PC-9 (cell line): ENCODE measurements around the gene ETS2. TPM values are rescaled to one million over a fixed set of nuclear protein-coding genes. Genes with fewer than 3 reads are reported as not detected.
A peak's percentile ranks its signal among the peaks of the same experiment; 100 is the strongest.

Experiments used
- BruUV-seq: library from RNA; stranded (reverse); fragments of 400-500 nt; replicated peaks from 2 replicates; lab custom pipeline; 2021; lab: Mats Ljungman, UMichigan
- CTCF ChIA-PET: fragments of 300-600 bp; sonication (Branson Sonifier 250); formaldehyde crosslinking; loops from one replicate; lab custom pipeline; 2022; ENCODE audit warnings: antibody characterized with exemption; lab: Charles Lee
- POLR2A ChIA-PET: fragments of 300-600 bp; sonication (Branson Sonifier 250); formaldehyde crosslinking; loops from one replicate; lab custom pipeline; 2022; ENCODE audit warnings: antibody characterized with exemption; ENCODE audit not compliant: unreplicated experiment; lab: Charles Lee
- DNase-seq, 2 experiments: peaks; one replicate each; pipeline versions ENCODE4 v3.0.0 to v3.0.0-alpha.2; 2015 to 2022; ENCODE audit warnings: mixed read lengths in 1 of 2
- H2AFZ ChIP-seq: fragments of 200-600 bp; sonication (generic); 2 replicates; pipeline ENCODE4 v1.8.1; 2017; ENCODE audit warnings: antibody characterized with exemption
- H3F3A ChIP-seq: fragments of 200-600 bp; sonication (generic); 2 replicates; pipeline ENCODE4 v1.8.1; 2017; ENCODE audit warnings: antibody characterized with exemption, mild to moderate bottlenecking, low read depth; ENCODE audit not compliant: insufficient read depth
- H3K27ac ChIP-seq: fragments of 200-600 bp; sonication (generic); 2 replicates; pipeline ENCODE4 v1.6.1; 2016; ENCODE audit warnings: mixed run types
- H3K27me3 ChIP-seq: fragments of 200-600 bp; sonication (generic); 2 replicates; pipeline ENCODE4 v1.6.1; 2016; ENCODE audit warnings: low read depth, mixed run types; ENCODE audit not compliant: insufficient read depth
- H3K36me3 ChIP-seq: fragments of 200-600 bp; sonication (generic); 2 replicates; pipeline ENCODE4 v1.6.1; 2016; ENCODE audit warnings: low read depth, mixed run types
- H3K4me1 ChIP-seq: fragments of 200-600 bp; sonication (generic); replicated peaks from 2 replicates; pipeline ENCODE4 v1.6.1; 2016; ENCODE audit warnings: mixed run types; ENCODE audit not compliant: insufficient read depth
- H3K4me2 ChIP-seq: fragments of 200-600 bp; sonication (generic); 2 replicates; pipeline ENCODE4 v1.6.1; 2017; ENCODE audit warnings: mixed run types
- H3K4me3 ChIP-seq: fragments of 200-600 bp; sonication (generic); 2 replicates; pipeline ENCODE4 v1.6.1; 2016; ENCODE audit warnings: mixed run types
- H3K79me2 ChIP-seq: fragments of 200-600 bp; sonication (generic); 2 replicates; pipeline ENCODE4 v1.6.1; 2017; ENCODE audit warnings: low read depth, mixed run types
- H3K9me2 ChIP-seq: fragments of 200-600 bp; sonication (generic); 2 replicates; pipeline ENCODE4 v1.8.1; 2017; ENCODE audit warnings: mild to moderate bottlenecking; ENCODE audit not compliant: insufficient read depth
- H3K9me3 ChIP-seq: fragments of 200-600 bp; sonication (generic); 2 replicates; pipeline ENCODE4 v1.8.1; 2016; ENCODE audit warnings: low read depth; ENCODE audit not compliant: insufficient read depth
- H4K20me1 ChIP-seq: fragments of 200-600 bp; sonication (generic); 2 replicates; pipeline ENCODE4 v1.8.1; 2017; ENCODE audit not compliant: insufficient read depth
- EZH2 ChIP-seq: fragments of 200-600 bp; sonication (generic); IDR thresholded peaks from 2 replicates; pipeline ENCODE4 v1.8.0; 2017; ENCODE audit warnings: antibody characterized with exemption, low read depth
- intact Hi-C: fragments of 100-400 bp; cut with micrococcal nuclease; formaldehyde crosslinking; loops from one replicate; pipeline ENCODE4 v1.10.0; 2022; ENCODE audit not compliant: unreplicated experiment
- total RNA-seq: library from RNA; stranded (reverse); gene quantifications from 2 replicates; pipeline ENCODE4 v1.2.3, GENCODE V29; 2021
- TF ChIP-seq, protein P1 (sequence below): fragments of 200-600 bp; sonication (generic); conservative IDR thresholded peaks from 2 replicates; pipeline ENCODE4 v1.6.1; 2017; ENCODE audit warnings: mixed run types, antibody characterized with exemption, mild to moderate bottlenecking, moderate library complexity

The ETS2 gene
- total RNA-seq, 1 experiment from 2014 or later, result 20.4 TPM

DNA sequence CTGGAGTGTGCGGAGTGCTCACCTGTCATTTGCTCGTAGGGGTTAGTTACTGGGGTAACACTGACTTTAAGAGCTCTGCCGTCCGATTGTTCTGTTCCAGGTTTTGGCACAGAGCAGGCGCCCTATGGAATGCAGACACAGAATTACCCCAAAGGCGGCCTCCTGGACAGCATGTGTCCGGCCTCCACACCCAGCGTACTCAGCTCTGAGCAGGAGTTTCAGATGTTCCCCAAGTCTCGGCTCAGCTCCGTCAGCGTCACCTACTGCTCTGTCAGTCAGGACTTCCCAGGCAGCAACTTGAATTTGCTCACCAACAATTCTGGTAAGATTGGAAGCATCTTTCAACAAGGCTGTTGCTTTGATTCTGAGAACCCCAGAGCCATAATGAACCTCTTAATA, 12.6 kb downstream of the ETS2 start:
- peaks cover 26% of the 10 kb centered on the region for H3K4me1 ChIP-seq

DNA sequence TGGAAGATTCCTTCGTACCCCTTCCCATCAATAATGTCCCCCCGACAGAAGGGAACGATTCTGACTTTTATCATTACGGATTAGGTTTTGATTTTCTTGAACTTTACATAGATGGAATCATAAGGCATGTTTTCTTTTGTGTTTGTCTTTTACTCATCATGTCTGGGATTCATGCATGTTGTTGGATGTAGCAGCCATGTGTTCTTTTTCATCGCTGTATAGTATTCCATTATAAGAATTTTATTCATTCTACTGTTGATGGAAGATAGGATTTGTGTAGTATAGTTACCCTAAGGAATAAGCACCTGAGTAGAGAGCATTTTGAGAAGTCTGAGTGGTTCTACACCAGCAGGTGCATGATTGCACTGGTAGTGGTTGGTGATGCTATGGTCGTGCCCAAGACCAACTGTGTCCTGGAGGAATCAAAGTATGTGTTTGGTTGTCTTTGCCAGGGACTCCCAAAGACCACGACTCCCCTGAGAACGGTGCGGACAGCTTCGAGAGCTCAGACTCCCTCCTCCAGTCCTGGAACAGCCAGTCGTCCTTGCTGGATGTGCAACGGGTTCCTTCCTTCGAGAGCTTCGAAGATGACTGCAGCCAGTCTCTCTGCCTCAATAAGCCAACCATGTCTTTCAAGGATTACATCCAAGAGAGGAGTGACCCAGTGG, 13.5 kb downstream of the ETS2 start:
- BruUV-seq, result TSS peak; percentile 90
- peaks cover 34% of the 10 kb centered on the region for H3K36me3 ChIP-seq
- no peaks in the 10 kb centered on the region for H3K9me3 ChIP-seq
- intact Hi-C loops, result loop anchor here (1.0 kb wide), 2 partner anchors 14 to 91 kb away; partner anchors contain the start of gene ETS2
- H3K27me3 ChIP-seq, result no peaks in the 10 kb centered on the region
- peak overlapping the region; percentile 70 for H3K4me2 ChIP-seq
- H3K79me2 ChIP-seq, result peaks cover 14% of the 10 kb centered on the region
- ChIA-PET POLR2A (interaction anchor here (0.6 to 1.5 kb wide), 2 partner anchors 12 to 15 kb away, joined by 4 to 48 read pairs; no protein-coding TSS in a partner anchor), CTCF (no interaction called here)
- peaks cover 26% of the 10 kb centered on the region for H3K4me1 ChIP-seq
- H3K4me3 ChIP-seq, result peak overlapping the region; percentile 16; the same call in 1 of the 2 replicates
- H3F3A ChIP-seq, result peaks cover 33% of the 10 kb centered on the region
- DNase-seq, result no peak
- H2AFZ ChIP-seq, result no peak overlapping the region
- peak overlapping the region; percentile 91 for H3K27ac ChIP-seq
- H3K9me2 ChIP-seq, result no peaks in the 10 kb centered on the region
- no peaks in the 10 kb centered on the region for H4K20me1 ChIP-seq
- TF ChIP-seq, protein P1, sequence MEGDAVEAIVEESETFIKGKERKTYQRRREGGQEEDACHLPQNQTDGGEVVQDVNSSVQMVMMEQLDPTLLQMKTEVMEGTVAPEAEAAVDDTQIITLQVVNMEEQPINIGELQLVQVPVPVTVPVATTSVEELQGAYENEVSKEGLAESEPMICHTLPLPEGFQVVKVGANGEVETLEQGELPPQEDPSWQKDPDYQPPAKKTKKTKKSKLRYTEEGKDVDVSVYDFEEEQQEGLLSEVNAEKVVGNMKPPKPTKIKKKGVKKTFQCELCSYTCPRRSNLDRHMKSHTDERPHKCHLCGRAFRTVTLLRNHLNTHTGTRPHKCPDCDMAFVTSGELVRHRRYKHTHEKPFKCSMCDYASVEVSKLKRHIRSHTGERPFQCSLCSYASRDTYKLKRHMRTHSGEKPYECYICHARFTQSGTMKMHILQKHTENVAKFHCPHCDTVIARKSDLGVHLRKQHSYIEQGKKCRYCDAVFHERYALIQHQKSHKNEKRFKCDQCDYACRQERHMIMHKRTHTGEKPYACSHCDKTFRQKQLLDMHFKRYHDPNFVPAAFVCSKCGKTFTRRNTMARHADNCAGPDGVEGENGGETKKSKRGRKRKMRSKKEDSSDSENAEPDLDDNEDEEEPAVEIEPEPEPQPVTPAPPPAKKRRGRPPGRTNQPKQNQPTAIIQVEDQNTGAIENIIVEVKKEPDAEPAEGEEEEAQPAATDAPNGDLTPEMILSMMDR, result no peak
- TF ChIP-seq EZH2, result no peak

More for the DNA sequence above, 12.6 kb downstream of the ETS2 start:
- peak overlapping the region; percentile 91; the same call in 1 of the 2 replicates for H3K27ac ChIP-seq
- peaks cover 14% of the 10 kb centered on the region for H3K79me2 ChIP-seq
- BruUV-seq, result no TSS peak
- H3K9me2 ChIP-seq, result no peaks in the 10 kb centered on the region
- ChIA-PET POLR2A (no interaction called here), CTCF (no interaction called here)
- no peak overlapping the region for H3K4me2 ChIP-seq
- no peak for DNase-seq
- no peak overlapping the region for H3K4me3 ChIP-seq
- H4K20me1 ChIP-seq, result no peaks in the 10 kb centered on the region
- peaks cover 34% of the 10 kb centered on the region for H3K36me3 ChIP-seq
- peaks cover 33% of the 10 kb centered on the region for H3F3A ChIP-seq
- no peaks in the 10 kb centered on the region for H3K27me3 ChIP-seq
- no peak overlapping the region for H2AFZ ChIP-seq
- no peak for TF ChIP-seq EZH2
- TF ChIP-seq, protein P1, result no peak
- no peaks in the 10 kb centered on the region for H3K9me3 ChIP-seq
- intact Hi-C loops, result no loop called here

DNA sequence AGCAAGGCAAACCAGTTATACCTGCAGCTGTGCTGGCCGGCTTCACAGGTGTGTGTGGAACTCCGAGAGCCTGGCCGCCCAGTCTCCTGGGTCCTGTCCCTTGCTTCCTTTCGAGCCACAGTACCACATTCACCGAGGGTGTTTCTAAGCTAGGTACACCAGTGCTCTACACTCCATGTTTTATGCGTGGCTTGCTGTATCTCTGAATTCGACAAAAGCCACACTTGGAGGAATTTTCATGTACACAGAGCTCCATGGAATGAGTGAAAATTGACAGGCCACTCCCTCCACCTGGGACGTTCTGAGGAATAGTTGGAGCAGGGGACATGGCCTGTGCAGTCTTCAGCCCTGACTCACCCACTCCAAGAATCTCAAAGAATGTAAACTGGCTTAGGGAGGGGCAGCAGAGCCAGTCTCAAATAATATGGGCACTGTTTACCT, 14.0 kb downstream of the ETS2 start:
- no peak for TF ChIP-seq EZH2
- TF ChIP-seq, protein P1, result no peak
- intact Hi-C loops, result loop anchor here (1.0 kb wide), 3 partner anchors 14 to 91 kb away; partner anchors contain the start of gene ETS2
- H3K27me3 ChIP-seq, result no peaks in the 10 kb centered on the region
- ChIA-PET POLR2A (interaction anchor here (0.6 to 1.5 kb wide), 2 partner anchors 12 to 19 kb away, joined by 5 to 48 read pairs; no protein-coding TSS in a partner anchor), CTCF (interaction anchor here (0.6 kb wide), 2 partner anchors 14 to 22 kb away, joined by 3 to 25 read pairs; partner anchors contain the start of gene ETS2)
- peaks cover 33% of the 10 kb centered on the region for H3F3A ChIP-seq
- no peaks in the 10 kb centered on the region for H3K9me3 ChIP-seq
- peak overlapping the region; percentile 91 for H3K27ac ChIP-seq
- peak; percentile 82 to 91 for DNase-seq
- BruUV-seq, result no TSS peak
- peak overlapping the region; percentile 70 for H3K4me2 ChIP-seq
- peaks cover 26% of the 10 kb centered on the region for H3K4me1 ChIP-seq
- H2AFZ ChIP-seq, result no peak overlapping the region
- no peaks in the 10 kb centered on the region for H4K20me1 ChIP-seq
- peaks cover 34% of the 10 kb centered on the region for H3K36me3 ChIP-seq
- H3K9me2 ChIP-seq, result no peaks in the 10 kb centered on the region
- H3K79me2 ChIP-seq, result peaks cover 14% of the 10 kb centered on the region
- peak overlapping the region; percentile 16; the same call in 1 of the 2 replicates for H3K4me3 ChIP-seq
